HEK293 (cell line): ENCODE measurements around the gene PKP4.
A peak's percentile ranks its signal among the peaks of the same experiment; 100 is the strongest.

Experiments
- FEZF1 ChIP-seq: fragments of 450-650 bp; formaldehyde crosslinking; IDR thresholded peaks from 2 replicates; pipeline ENCODE4 v1.5.1; 2016; ENCODE audit warnings: missing biosample characterization, missing genetic modification characterization
- GFI1B ChIP-seq: fragments of 450-650 bp; formaldehyde crosslinking; IDR thresholded peaks from 2 replicates; pipeline ENCODE4 v1.5.1; 2016; ENCODE audit warnings: missing biosample characterization, missing genetic modification characterization
- HOXD13 ChIP-seq: sonication (generic); formaldehyde crosslinking; IDR thresholded peaks from 2 replicates; pipeline ENCODE4 v1.8.0; 2022; ENCODE audit warnings: missing genetic modification reagents, borderline replicate concordance
- KLF8 ChIP-seq: fragments of 450-650 bp; formaldehyde crosslinking; IDR thresholded peaks from 2 replicates; pipeline ENCODE4 v1.5.1; 2016; ENCODE audit warnings: missing biosample characterization, missing genetic modification characterization
- MEIS1 ChIP-seq: sonication (generic); formaldehyde crosslinking; IDR thresholded peaks from 2 replicates; pipeline ENCODE4 v1.8.1; 2022; ENCODE audit warnings: missing genetic modification reagents, mild to moderate bottlenecking, borderline replicate concordance
- MYNN ChIP-seq: fragments of 450-650 bp; formaldehyde crosslinking; IDR thresholded peaks from 2 replicates; pipeline ENCODE4 v1.5.1; 2016; ENCODE audit warnings: missing biosample characterization, missing genetic modification characterization, borderline replicate concordance
- YY1 ChIP-seq: fragments of 450-650 bp; formaldehyde crosslinking; IDR thresholded peaks from 2 replicates; pipeline ENCODE4 v1.5.1; 2018; ENCODE audit warnings: missing biosample characterization, missing genetic modification characterization
- ZBTB48 ChIP-seq: fragments of 450-650 bp; formaldehyde crosslinking; IDR thresholded peaks from 2 replicates; pipeline ENCODE4 v1.5.1; 2016; ENCODE audit warnings: missing biosample characterization, missing genetic modification characterization
- ZBTB8A ChIP-seq: fragments of 450-650 bp; formaldehyde crosslinking; IDR thresholded peaks from 2 replicates; pipeline ENCODE4 v1.5.1; 2016; ENCODE audit warnings: missing biosample characterization, missing genetic modification characterization
- ZNF10 ChIP-seq: fragments of 450-650 bp; formaldehyde crosslinking; IDR thresholded peaks from 2 replicates; pipeline ENCODE4 v1.5.1; 2017; ENCODE audit warnings: missing biosample characterization, missing genetic modification characterization
- ZNF202 ChIP-seq: fragments of 450-650 bp; formaldehyde crosslinking; IDR thresholded peaks from 2 replicates; pipeline ENCODE4 v1.5.1; 2016; ENCODE audit warnings: missing biosample characterization, missing genetic modification characterization, borderline replicate concordance
- ZNF214 ChIP-seq: fragments of 450-650 bp; formaldehyde crosslinking; IDR thresholded peaks from 2 replicates; pipeline ENCODE4 v1.5.1; 2017; ENCODE audit warnings: missing biosample characterization, mild to moderate bottlenecking, missing genetic modification characterization, borderline replicate concordance
- ZNF248 ChIP-seq: fragments of 450-650 bp; formaldehyde crosslinking; IDR thresholded peaks from 2 replicates; pipeline ENCODE4 v1.5.1; 2017; ENCODE audit warnings: missing biosample characterization, missing genetic modification characterization
- ZNF354C ChIP-seq: fragments of 450-650 bp; formaldehyde crosslinking; IDR thresholded peaks from 2 replicates; pipeline ENCODE4 v1.5.1; 2016; ENCODE audit warnings: missing biosample characterization, missing genetic modification characterization, low read depth, borderline replicate concordance
- ZNF426 ChIP-seq: fragments of 450-650 bp; formaldehyde crosslinking; IDR thresholded peaks from 2 replicates; pipeline ENCODE4 v1.5.1; 2017; ENCODE audit warnings: missing biosample characterization, missing genetic modification characterization, mild to moderate bottlenecking, inconsistent platforms, moderate library complexity
- ZNF48 ChIP-seq: fragments of 450-650 bp; formaldehyde crosslinking; IDR thresholded peaks from 2 replicates; pipeline ENCODE4 v1.5.1; 2016; ENCODE audit warnings: missing biosample characterization, missing genetic modification characterization
- ZNF501 ChIP-seq: fragments of 450-650 bp; formaldehyde crosslinking; IDR thresholded peaks from 2 replicates; pipeline ENCODE4 v1.5.1; 2016; ENCODE audit warnings: missing biosample characterization, missing genetic modification characterization
- ZNF530 ChIP-seq: fragments of 450-650 bp; formaldehyde crosslinking; IDR thresholded peaks from 2 replicates; pipeline ENCODE4 v1.5.1; 2016; ENCODE audit warnings: low read depth, missing biosample characterization, missing genetic modification characterization
- ZNF561 ChIP-seq: fragments of 450-650 bp; IDR thresholded peaks from 2 replicates; pipeline ENCODE4 v1.5.1; 2018; ENCODE audit warnings: missing biosample characterization, missing genetic modification characterization, borderline replicate concordance
- ZNF610 ChIP-seq: fragments of 450-650 bp; formaldehyde crosslinking; IDR thresholded peaks from 2 replicates; pipeline ENCODE4 v1.5.1; 2016; ENCODE audit warnings: missing biosample characterization, missing genetic modification characterization, borderline replicate concordance
- ZNF626 ChIP-seq: fragments of 450-650 bp; sonication (Bioruptor Pico); formaldehyde crosslinking; IDR thresholded peaks from 2 replicates; pipeline ENCODE4 v1.5.1; 2018; ENCODE audit warnings: missing biosample characterization, missing genetic modification characterization, inconsistent platforms
- ZNF660 ChIP-seq: fragments of 450-650 bp; IDR thresholded peaks from 2 replicates; pipeline ENCODE4 v1.5.1; 2018; ENCODE audit warnings: missing biosample characterization, mild to moderate bottlenecking, missing genetic modification characterization
- ZNF776 ChIP-seq: fragments of 450-650 bp; formaldehyde crosslinking; IDR thresholded peaks from 2 replicates; pipeline ENCODE4 v1.5.0; 2017; ENCODE audit warnings: missing biosample characterization, missing genetic modification characterization, borderline replicate concordance
- ZXDB ChIP-seq: fragments of 450-650 bp; formaldehyde crosslinking; IDR thresholded peaks from 2 replicates; pipeline ENCODE4 v1.5.1; 2016; ENCODE audit warnings: missing biosample characterization, missing genetic modification characterization
- TF ChIP-seq, protein P1 (sequence below): fragments of 450-650 bp; formaldehyde crosslinking; IDR thresholded peaks from 2 replicates; pipeline ENCODE4; 2016; ENCODE audit warnings: missing biosample characterization, missing genetic modification characterization
- TF ChIP-seq, protein P2 (sequence below): fragments of 450-650 bp; formaldehyde crosslinking; IDR thresholded peaks from 2 replicates; pipeline ENCODE4 v1.5.1; 2016; ENCODE audit warnings: missing biosample characterization, missing genetic modification characterization
- TF ChIP-seq, protein P3 (sequence below): fragments of 450-650 bp; formaldehyde crosslinking; IDR thresholded peaks from 2 replicates; pipeline ENCODE4 v1.5.1; 2016; ENCODE audit warnings: missing biosample characterization, missing genetic modification characterization
- TF ChIP-seq, protein P4 (sequence below): fragments of 450-650 bp; formaldehyde crosslinking; IDR thresholded peaks from 2 replicates; pipeline ENCODE4 v1.5.1; 2016; ENCODE audit warnings: missing biosample characterization, missing genetic modification characterization
- TF ChIP-seq, protein P5 (sequence below): fragments of 450-650 bp; formaldehyde crosslinking; IDR thresholded peaks from 2 replicates; pipeline ENCODE4 v1.5.1; 2016; ENCODE audit warnings: missing biosample characterization, missing genetic modification characterization
- TF ChIP-seq, protein P6 (sequence below): fragments of 450-650 bp; formaldehyde crosslinking; IDR thresholded peaks from 2 replicates; pipeline ENCODE4 v1.5.1; 2016; ENCODE audit warnings: missing biosample characterization, missing genetic modification characterization, low read depth

Gene PKP4

DNA sequence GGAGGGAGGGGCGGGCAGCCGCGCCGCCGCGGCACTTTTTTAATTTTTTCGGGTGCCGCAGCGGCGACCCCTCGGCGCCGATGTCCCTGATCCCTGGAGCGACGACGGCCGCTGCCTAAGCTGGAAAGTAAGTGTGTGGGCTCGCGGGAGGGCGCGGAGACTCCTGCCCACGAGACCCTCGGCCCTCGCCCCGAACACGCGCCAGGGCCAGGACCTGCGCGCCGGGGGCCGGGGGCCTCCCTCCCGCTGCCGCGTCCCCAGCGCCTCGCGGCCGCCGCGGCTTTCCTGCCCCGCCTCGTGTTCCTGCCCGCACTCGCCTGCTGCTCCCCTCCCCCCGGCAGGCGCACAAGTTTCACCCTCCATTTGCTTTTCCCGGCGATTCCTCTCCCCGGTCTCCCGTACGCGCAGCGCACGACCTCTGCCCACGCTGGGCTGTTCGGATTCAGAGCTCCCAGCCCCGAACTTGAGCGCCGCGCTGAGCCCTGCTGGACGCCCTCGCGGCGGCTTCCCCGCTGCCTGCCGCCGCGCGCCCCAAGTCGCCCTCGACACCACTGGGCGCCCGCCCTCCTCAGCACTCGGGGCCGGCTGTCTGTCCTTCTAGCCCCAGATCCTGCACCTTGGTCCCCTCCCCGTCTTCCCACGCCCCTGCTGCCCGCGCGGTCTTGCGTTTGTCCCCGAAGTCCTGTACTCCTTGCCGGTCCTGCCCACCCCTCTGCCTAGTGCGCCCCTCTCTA lies 507 bp downstream of the PKP4 start (continued):
- TF ChIP-seq HOXD13 (CRISPR knock-in tag), result no peak
- TF ChIP-seq ZNF10, result no peak
- TF ChIP-seq ZNF501 (tag by site-specific recombination), result no peak
- TF ChIP-seq ZNF530, result no peak
- TF ChIP-seq ZBTB8A (tag by site-specific recombination), result peak; percentile 97
- no peak for TF ChIP-seq ZNF202 (tag by site-specific recombination)
- TF ChIP-seq, protein P1, sequence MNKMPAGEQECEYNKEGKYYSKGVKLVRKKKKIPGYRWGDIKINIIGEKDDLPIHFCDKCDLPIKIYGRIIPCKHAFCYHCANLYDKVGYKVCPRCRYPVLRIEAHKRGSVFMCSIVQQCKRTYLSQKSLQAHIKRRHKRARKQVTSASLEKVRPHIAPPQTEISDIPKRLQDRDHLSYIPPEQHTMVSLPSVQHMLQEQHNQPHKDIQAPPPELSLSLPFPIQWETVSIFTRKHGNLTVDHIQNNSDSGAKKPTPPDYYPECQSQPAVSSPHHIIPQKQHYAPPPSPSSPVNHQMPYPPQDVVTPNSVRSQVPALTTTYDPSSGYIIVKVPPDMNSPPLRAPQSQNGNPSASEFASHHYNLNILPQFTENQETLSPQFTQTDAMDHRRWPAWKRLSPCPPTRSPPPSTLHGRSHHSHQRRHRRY, result no peak
- TF ChIP-seq ZXDB (tag by site-specific recombination), result no peak; the same call in 1 of the 2 replicates
- no peak for TF ChIP-seq ZNF626 (tag by site-specific recombination)
- TF ChIP-seq KLF8, result peak; percentile 47; the same call in 1 of the 2 replicates
- no peak for TF ChIP-seq MYNN (tag by site-specific recombination)
- TF ChIP-seq GFI1B (tag by site-specific recombination), result no peak
- no peak for TF ChIP-seq MEIS1
- TF ChIP-seq ZNF776 (tag by site-specific recombination), result no peak
- TF ChIP-seq ZNF48 (tag by site-specific recombination), result no peak
- no peak for TF ChIP-seq ZNF354C (tag by site-specific recombination)
- no peak for TF ChIP-seq FEZF1 (tag by site-specific recombination)
- TF ChIP-seq, protein P2, sequence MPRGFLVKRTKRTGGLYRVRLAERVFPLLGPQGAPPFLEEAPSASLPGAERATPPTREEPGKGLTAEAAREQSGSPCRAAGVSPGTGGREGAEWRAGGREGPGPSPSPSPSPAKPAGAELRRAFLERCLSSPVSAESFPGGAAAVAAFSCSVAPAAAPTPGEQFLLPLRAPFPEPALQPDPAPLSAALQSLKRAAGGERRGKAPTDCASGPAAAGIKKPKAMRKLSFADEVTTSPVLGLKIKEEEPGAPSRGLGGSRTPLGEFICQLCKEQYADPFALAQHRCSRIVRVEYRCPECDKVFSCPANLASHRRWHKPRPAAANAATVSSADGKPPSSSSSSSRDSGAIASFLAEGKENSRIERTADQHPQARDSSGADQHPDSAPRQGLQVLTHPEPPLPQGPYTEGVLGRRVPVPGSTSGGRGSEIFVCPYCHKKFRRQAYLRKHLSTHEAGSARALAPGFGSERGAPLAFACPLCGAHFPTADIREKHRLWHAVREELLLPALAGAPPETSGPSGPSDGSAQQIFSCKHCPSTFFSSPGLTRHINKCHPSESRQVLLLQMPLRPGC (tag by site-specific recombination), result no peak
- TF ChIP-seq, protein P3, sequence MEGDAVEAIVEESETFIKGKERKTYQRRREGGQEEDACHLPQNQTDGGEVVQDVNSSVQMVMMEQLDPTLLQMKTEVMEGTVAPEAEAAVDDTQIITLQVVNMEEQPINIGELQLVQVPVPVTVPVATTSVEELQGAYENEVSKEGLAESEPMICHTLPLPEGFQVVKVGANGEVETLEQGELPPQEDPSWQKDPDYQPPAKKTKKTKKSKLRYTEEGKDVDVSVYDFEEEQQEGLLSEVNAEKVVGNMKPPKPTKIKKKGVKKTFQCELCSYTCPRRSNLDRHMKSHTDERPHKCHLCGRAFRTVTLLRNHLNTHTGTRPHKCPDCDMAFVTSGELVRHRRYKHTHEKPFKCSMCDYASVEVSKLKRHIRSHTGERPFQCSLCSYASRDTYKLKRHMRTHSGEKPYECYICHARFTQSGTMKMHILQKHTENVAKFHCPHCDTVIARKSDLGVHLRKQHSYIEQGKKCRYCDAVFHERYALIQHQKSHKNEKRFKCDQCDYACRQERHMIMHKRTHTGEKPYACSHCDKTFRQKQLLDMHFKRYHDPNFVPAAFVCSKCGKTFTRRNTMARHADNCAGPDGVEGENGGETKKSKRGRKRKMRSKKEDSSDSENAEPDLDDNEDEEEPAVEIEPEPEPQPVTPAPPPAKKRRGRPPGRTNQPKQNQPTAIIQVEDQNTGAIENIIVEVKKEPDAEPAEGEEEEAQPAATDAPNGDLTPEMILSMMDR (tag by site-specific recombination), result peak; percentile 98
- TF ChIP-seq, protein P4, sequence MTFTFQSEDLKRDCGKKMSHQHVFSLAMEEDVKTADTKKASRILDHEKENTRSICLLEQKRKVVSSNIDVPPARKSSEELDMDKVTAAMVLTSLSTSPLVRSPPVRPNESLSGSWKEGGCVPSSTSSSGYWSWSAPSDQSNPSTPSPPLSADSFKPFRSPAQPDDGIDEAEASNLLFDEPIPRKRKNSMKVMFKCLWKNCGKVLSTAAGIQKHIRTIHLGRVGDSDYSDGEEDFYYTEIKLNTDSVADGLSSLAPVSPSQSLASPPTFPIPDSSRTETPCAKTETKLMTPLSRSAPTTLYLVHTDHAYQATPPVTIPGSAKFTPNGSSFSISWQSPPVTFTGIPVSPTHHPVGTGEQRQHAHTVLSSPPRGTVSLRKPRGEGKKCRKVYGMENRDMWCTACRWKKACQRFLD (tag by site-specific recombination), result no peak
- no peak for TF ChIP-seq ZNF248 (tag by site-specific recombination)
- TF ChIP-seq YY1 (tag by site-specific recombination), result no peak
- TF ChIP-seq ZNF426 (tag by site-specific recombination), result no peak
- TF ChIP-seq ZNF610, result no peak
- TF ChIP-seq ZNF561 (tag by site-specific recombination), result peak; percentile 41; the same call in 1 of the 2 replicates
- TF ChIP-seq ZNF214, result no peak
- TF ChIP-seq, protein P5, sequence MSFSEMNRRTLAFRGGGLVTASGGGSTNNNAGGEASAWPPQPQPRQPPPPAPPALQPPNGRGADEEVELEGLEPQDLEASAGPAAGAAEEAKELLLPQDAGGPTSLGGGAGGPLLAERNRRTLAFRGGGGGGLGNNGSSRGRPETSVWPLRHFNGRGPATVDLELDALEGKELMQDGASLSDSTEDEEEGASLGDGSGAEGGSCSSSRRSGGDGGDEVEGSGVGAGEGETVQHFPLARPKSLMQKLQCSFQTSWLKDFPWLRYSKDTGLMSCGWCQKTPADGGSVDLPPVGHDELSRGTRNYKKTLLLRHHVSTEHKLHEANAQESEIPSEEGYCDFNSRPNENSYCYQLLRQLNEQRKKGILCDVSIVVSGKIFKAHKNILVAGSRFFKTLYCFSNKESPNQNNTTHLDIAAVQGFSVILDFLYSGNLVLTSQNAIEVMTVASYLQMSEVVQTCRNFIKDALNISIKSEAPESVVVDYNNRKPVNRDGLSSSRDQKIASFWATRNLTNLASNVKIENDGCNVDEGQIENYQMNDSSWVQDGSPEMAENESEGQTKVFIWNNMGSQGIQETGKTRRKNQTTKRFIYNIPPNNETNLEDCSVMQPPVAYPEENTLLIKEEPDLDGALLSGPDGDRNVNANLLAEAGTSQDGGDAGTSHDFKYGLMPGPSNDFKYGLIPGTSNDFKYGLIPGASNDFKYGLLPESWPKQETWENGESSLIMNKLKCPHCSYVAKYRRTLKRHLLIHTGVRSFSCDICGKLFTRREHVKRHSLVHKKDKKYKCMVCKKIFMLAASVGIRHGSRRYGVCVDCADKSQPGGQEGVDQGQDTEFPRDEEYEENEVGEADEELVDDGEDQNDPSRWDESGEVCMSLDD, result peak; percentile 80; the same call in 1 of the 2 replicates
- TF ChIP-seq ZBTB48 (tag by site-specific recombination), result peak; percentile 25
- TF ChIP-seq, protein P6, sequence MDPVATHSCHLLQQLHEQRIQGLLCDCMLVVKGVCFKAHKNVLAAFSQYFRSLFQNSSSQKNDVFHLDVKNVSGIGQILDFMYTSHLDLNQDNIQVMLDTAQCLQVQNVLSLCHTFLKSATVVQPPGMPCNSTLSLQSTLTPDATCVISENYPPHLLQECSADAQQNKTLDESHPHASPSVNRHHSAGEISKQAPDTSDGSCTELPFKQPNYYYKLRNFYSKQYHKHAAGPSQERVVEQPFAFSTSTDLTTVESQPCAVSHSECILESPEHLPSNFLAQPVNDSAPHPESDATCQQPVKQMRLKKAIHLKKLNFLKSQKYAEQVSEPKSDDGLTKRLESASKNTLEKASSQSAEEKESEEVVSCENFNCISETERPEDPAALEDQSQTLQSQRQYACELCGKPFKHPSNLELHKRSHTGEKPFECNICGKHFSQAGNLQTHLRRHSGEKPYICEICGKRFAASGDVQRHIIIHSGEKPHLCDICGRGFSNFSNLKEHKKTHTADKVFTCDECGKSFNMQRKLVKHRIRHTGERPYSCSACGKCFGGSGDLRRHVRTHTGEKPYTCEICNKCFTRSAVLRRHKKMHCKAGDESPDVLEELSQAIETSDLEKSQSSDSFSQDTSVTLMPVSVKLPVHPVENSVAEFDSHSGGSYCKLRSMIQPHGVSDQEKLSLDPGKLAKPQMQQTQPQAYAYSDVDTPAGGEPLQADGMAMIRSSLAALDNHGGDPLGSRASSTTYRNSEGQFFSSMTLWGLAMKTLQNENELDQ (tag by site-specific recombination), result no peak
- TF ChIP-seq ZNF660 (tag by site-specific recombination), result 0 out of 2 replicates have a peak, but pooled peaks have one; percentile 11
